Neural crest cell (in vitro differentiated cells): ENCODE data around the gene SGMS1. TPM values are rescaled to one million over a fixed set of nuclear protein-coding genes. Genes with fewer than 3 reads are reported as not detected.
A peak's percentile ranks its signal among the peaks of the same experiment; 100 is the strongest.

Experiments
- DNase-seq: peaks from one replicate; pipeline ENCODE4 v3.0.0; 2021; ENCODE audit warnings: low read depth, mixed read lengths, low spot score
- H3K27ac Mint-ChIP-seq: one replicate; pipeline ENCODE4 v1.8.0; 2021; ENCODE audit warnings: mild to moderate bottlenecking, mixed read lengths; ENCODE audit not compliant: unreplicated experiment
- H3K27me3 Mint-ChIP-seq: 2 replicates; pipeline ENCODE4 v1.8.0; 2021; ENCODE audit warnings: low read depth, mild to moderate bottlenecking, mixed read lengths
- H3K36me3 Mint-ChIP-seq: 2 replicates; pipeline ENCODE4 v1.8.0; 2021; ENCODE audit warnings: low read depth, mild to moderate bottlenecking, mixed read lengths
- H3K4me1 Mint-ChIP-seq: 2 replicates; pipeline ENCODE4 v1.8.0; 2021; ENCODE audit warnings: mixed read lengths
- H3K4me3 Mint-ChIP-seq: one replicate; pipeline ENCODE4 v1.8.0; 2021; ENCODE audit warnings: mild to moderate bottlenecking, mixed read lengths
- H3K9me3 Mint-ChIP-seq: 2 replicates; pipeline ENCODE4 v1.8.0; 2021; ENCODE audit warnings: mixed read lengths
- total RNA-seq: library from RNA; stranded (reverse); gene quantifications from 2 replicates; pipeline ENCODE4 v1.2.1, GENCODE V29; 2021
- TF ChIP-seq, protein P1 (sequence below): fragments of 200-600 bp; sonication (generic); conservative IDR thresholded peaks from 2 replicates; pipeline ENCODE4 v1.5.0; 2021; ENCODE audit warnings: antibody characterized with exemption, mild to moderate bottlenecking

Gene SGMS1
- total RNA-seq, 1 donor from 2014 or later = 14.4 TPM

DNA sequence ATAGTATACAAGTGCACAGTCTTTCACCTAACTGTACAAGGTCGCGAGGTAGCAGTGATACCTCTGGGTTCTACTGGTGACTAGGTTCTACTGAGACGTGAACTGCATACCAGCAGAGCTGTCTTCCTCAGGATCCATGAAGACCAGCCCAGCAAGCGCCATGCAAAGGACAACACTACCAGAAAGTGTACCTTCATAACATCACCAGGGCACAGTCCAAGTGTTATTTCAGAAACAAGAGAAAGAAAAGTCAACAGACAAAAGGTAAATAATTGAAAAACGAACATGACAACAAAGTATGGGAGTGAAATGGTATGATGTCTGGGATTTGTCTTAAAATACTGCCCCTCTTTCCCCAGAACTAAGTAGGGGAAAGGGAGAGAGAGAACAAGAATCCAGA lies 231.3 kb downstream of the SGMS1 start:
- H3K4me1 Mint-ChIP-seq = peaks cover 4% of the 10 kb centered on the region
- peak overlapping the region; percentile 47 for H3K27ac Mint-ChIP-seq
- TF ChIP-seq, protein P1, sequence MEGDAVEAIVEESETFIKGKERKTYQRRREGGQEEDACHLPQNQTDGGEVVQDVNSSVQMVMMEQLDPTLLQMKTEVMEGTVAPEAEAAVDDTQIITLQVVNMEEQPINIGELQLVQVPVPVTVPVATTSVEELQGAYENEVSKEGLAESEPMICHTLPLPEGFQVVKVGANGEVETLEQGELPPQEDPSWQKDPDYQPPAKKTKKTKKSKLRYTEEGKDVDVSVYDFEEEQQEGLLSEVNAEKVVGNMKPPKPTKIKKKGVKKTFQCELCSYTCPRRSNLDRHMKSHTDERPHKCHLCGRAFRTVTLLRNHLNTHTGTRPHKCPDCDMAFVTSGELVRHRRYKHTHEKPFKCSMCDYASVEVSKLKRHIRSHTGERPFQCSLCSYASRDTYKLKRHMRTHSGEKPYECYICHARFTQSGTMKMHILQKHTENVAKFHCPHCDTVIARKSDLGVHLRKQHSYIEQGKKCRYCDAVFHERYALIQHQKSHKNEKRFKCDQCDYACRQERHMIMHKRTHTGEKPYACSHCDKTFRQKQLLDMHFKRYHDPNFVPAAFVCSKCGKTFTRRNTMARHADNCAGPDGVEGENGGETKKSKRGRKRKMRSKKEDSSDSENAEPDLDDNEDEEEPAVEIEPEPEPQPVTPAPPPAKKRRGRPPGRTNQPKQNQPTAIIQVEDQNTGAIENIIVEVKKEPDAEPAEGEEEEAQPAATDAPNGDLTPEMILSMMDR = no peak
- H3K4me3 Mint-ChIP-seq = no peak overlapping the region
- H3K27me3 Mint-ChIP-seq = no peaks in the 10 kb centered on the region
- no peak for DNase-seq
- H3K36me3 Mint-ChIP-seq = peaks cover 3% of the 10 kb centered on the region
- no peaks in the 10 kb centered on the region for H3K9me3 Mint-ChIP-seq

- H3K36me3 Mint-ChIP-seq = no peaks in the 10 kb centered on the region
- no peak overlapping the region for H3K27ac Mint-ChIP-seq
- TF ChIP-seq, protein P1 = no peak
- H3K27me3 Mint-ChIP-seq = no peaks in the 10 kb centered on the region
- H3K4me3 Mint-ChIP-seq = no peak overlapping the region
- H3K4me1 Mint-ChIP-seq = peaks cover 4% of the 10 kb centered on the region
- DNase-seq = no peak
- no peaks in the 10 kb centered on the region for H3K9me3 Mint-ChIP-seq
Measured at GRCh38 chr10:50390302-50390701, 233.5 kb downstream of the SGMS1 start.

- Mint-ChIP-seq H3K9me3 (no peaks in the 10 kb centered on the region), H3K4me1 (peaks cover 4% of the 10 kb centered on the region), H3K27me3 (no peaks in the 10 kb centered on the region), H3K27ac (no peak overlapping the region), H3K4me3 (no peak overlapping the region), H3K36me3 (no peaks in the 10 kb centered on the region)
- TF ChIP-seq, protein P1 = no peak
- DNase-seq = no peak
Measured at GRCh38 chr10:50388181-50388580, 235.6 kb downstream of the SGMS1 start.

DNA sequence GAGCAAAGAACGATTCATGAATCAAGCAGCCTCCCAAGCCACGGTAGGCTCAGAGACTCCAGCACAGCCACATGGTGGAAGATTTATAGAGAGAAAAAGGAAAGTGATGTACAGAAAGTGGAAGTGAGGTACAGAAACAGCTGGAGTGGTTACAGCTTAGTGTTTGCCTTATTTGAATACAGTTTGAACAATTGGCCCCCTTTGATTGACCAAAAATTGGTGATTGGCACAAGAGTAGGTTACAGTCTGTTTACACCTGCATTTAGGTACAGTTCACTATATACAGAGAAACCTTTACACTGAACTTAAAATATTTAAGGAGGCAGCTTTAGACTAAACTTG lies 236.1 kb downstream of the SGMS1 start:
- Mint-ChIP-seq H3K27me3 (no peaks in the 10 kb centered on the region), H3K4me1 (peaks cover 5% of the 10 kb centered on the region), H3K9me3 (no peaks in the 10 kb centered on the region), H3K4me3 (no peak overlapping the region), H3K27ac (no peak overlapping the region), H3K36me3 (no peaks in the 10 kb centered on the region)
- TF ChIP-seq, protein P1 = no peak
- no peak for DNase-seq

- Mint-ChIP-seq H3K4me3 (no peak overlapping the region), H3K9me3 (no peaks in the 10 kb centered on the region), H3K27ac (no peak overlapping the region), H3K36me3 (no peaks in the 10 kb centered on the region), H3K4me1 (peaks cover 8% of the 10 kb centered on the region), H3K27me3 (no peaks in the 10 kb centered on the region)
- DNase-seq = no peak
- TF ChIP-seq, protein P1 = no peak
Measured at GRCh38 chr10:50387007-50387731, 236.6 kb downstream of the SGMS1 start.
